ENCODE measurements around the gene SRSF8.

DNA sequence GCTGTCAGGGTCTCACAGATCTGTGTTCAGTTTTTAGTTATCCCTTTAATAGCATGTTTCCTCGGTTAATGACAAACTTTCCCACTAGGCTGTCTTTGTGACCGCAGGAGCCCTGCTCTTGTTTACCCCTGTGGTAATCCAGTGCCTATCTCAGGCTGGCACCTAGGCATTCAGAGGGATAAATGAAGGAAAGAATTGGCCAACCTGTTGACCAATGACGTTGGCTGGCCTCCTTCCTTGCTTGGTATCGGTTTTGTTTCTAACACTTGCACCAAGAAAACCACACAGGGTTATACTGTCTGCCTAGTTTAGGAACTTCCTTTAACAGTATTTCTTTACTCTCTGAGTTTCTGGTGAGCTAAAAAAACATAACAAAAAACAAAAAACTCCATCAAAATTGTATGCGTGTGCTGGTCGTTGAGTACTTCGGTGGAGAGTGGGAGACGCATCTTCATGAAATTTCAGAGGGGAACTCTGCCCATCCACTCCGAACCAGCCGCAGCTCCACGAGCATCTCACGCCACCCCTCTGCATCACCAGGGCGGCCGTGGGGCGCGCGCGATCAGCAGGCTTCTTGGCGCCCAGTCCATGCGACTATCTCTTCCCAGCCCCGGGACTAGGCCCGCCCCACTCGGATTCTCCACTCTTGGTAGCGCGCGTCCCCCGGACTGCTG lies 22.4 kb downstream of the SRSF8 start:
- TF ChIP-seq CTCF (IDR thresholded peaks at IDR 0.05; ENCODE audit: borderline replicate concordance, extremely low read depth, low read length, poor library complexity, severe bottlenecking), result no peak
- TF ChIP-seq EZH2 (IDR thresholded peaks at IDR 0.05; ENCODE audit: borderline replicate concordance, low read depth, low read length, severe bottlenecking), result no peak

All from DND-41 (cell line).